Right cardiac atrium (tissue), 5 donors: ENCODE measurements around the gene MFSD11. TPM values are rescaled to one million over a fixed set of nuclear protein-coding genes. Genes with fewer than 3 reads are reported as not detected.
"Not testable (repeated sequence)": the region's sequence is repeated elsewhere in the genome, so short reads cannot be mapped to it uniquely, and the experiment has no call there.

ENCODE experiments used
- ATAC-seq, 2 donors: fragments of 200-7000 bp; cut with Tn5 transposase; one replicate each; pipeline versions ENCODE4 v1.8.0 to v1.9.1; 2020; ENCODE audit warnings: moderate library complexity in 2 of 2, mild to moderate bottlenecking in 1 of 2
- DNase-seq, 3 donors: peaks; one replicate each; pipeline ENCODE4 v3.0.0-alpha.2; 2020
- H3K27ac ChIP-seq: one replicate; pipeline ENCODE4 v1.5.1; 2013; ENCODE audit warnings: mild to moderate bottlenecking, low read length, control low read depth, moderate library complexity
- H3K27me3 ChIP-seq: one replicate; pipeline ENCODE4 v1.6.1; 2013; ENCODE audit not compliant: control insufficient read depth, insufficient read depth
- H3K4me1 ChIP-seq: one replicate; pipeline ENCODE4 v1.6.1; 2013; ENCODE audit warnings: low read length; ENCODE audit not compliant: control insufficient read depth, insufficient read depth
- H3K4me3 ChIP-seq: one replicate; pipeline ENCODE4 v1.5.1; 2013; ENCODE audit warnings: low read length, control low read depth
- H3K9me3 ChIP-seq: one replicate; pipeline ENCODE4 v1.6.1; 2013; ENCODE audit warnings: low read length; ENCODE audit not compliant: control insufficient read depth
- WGBS: extraction: QIAGEN DNeasy Blood & Tissue Kit; methylation state at CpG from one replicate; pipeline ENCODE4 v1.1.7; 2013; 5-methylcytosine and 5-hydroxymethylcytosine counted together
- intact Hi-C, 4 donors: fragments of 100-400 bp; cut with DNase I; formaldehyde crosslinking; loops; one replicate each; pipeline versions ENCODE4 v1.11.0 to v1.14.0; 2022 to 2023
- polyA plus RNA-seq: library from polyadenylated mRNA; stranded (reverse); fragments of 200-250 nt; gene quantifications from one replicate; pipeline ENCODE4 v1.2.3, GENCODE V29; 2013
- total RNA-seq, 4 donors: library from RNA; stranded (reverse); fragmentation: NEBNext Ultra II Directional; extraction: Animal tissue kit (Norgen Biotek cat#: 25700); gene quantifications; one replicate each; pipeline ENCODE4 v1.2.1, GENCODE V29; 2021
- donor health status: healthy with polysubstance abuse.
- donor health status: DM: no; HTN: yes; CAD: no.
- donor health status: DM: no; HTN: no; CAD: no.
- donor health status: DM: no; HTN: yes; CAD: no; lungs with severe emphysema.
- donor health status: DM: yes; HTN: yes; CAD: no.

Gene MFSD11
- total and polyA plus RNA-seq, 5 donors = 16.2 to 40.2 (median 31.2) TPM

DNA sequence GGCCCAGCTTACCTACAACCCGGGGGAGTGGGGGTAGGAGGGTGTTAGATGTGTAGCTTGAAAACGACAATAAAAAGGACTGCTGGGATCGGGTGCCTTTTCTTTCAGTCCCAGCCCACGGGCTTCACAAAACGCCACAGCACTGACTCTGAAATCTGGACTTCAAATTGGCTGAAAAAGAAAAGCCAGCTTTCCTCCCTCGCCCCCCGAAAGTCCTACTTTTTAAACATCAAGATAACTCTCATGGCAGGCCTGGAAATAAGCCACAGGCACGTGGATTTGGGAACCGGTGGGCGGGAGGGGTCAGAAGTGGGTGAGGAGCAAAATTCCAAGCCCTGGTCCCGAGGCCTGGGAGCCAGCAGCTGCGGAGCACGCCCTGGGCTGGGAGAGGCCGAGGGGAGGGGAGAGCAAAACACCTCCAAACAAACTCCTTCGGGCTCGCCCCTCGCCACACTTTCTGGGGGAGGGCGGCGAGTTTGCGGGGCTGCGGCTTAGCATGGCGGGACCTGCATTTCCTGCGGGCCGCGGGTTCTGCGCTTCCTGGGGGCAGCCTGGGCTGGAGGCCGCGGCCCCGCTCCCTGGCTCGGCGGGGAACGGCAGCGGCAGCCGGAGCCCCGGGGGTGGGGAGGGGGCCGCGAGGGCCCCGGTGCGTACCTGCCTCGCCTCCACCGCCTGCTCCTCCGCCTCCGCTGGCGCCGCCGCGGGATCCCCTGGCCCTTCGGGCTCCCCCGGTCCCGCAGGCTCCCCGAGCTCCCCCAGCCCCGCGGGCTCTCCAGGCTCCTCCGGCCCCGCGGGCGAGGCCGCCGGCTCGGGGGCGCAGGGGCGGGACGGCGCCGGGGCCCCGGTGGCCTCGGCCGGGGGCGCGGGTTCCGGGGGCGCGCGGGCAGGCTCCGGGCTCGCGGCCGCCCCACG lies 27.7 kb upstream of the MFSD11 start:
- WGBS = 3% methylated on average over 41 of the region's 79 CpGs
- H3K27me3 ChIP-seq, H3K9me3 ChIP-seq: not testable (repeated sequence)
- Histone ChIP-seq H3K4me1 (peaks cover 20% of the 10 kb centered on the region), H3K4me3 (peak overlapping the region; percentile 93), H3K27ac (peak overlapping the region; percentile 79)
- ATAC-seq (peak in 1 of 2 donors; percentile 18), DNase-seq (peak in 2 of 3 donors; percentile 72 to 77)
- intact Hi-C loops = loop anchor here in 1 of 4 donors (10.0 kb wide), 1 partner anchor 155 kb away; no protein-coding TSS in a partner anchor

DNA sequence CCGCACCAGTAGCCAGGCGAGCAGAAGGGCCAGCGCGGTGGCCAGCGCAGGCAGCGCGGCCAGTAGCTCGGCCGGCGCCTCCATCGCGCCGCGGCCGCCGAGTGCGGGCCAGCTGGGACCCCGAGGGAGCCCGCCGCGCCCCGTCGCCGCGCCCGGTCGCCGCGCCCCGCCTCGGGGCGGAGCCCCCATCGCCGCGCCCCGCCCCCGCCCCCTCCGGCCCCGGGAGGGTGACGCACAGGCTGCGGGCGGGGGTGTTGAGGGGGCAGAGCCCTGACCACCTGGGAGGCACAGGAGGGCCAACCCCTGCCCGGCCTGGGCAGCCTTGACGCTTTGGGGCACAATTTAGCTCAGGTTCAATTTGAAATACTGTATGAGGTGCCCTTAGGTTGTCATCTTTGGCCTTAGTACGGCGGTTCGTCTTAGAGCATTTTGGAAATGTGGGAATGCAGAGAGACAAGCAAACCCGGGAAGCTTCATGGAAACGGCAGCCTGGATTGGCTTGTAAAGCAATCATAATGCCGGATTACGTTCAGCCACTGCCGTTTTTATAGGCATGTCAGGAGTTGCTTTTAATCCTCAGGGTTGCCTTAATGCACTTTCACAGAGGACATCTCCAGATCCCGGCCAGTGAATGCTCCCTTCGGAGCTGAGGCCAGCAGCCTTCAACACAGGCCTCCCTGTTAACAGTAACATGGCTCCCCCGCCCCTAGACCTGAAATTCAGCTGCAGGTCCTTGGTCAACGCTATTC lies 26.9 kb upstream of the MFSD11 start, which contains the start of gene MXRA7:
MXRA7 (minus strand) TSS at position 103 of the 749 bp plus-strand sequence; CDS start at position 84, 19 bp downstream.
- DNase-seq (peak; percentile 79 to 92 (median 91)), ATAC-seq (peak; percentile 68 to 71)
- H3K27ac ChIP-seq = peak within 1 kb of the TSS; percentile 91
- H3K9me3 ChIP-seq = no peaks in the 10 kb centered on the region
- intact Hi-C loops = loop anchor here in 1 of 4 donors (10.0 kb wide), 1 partner anchor 156 kb away; no protein-coding TSS in a partner anchor
- H3K4me3 ChIP-seq = peak within 1 kb of the TSS; percentile 93
- H3K27me3 ChIP-seq = no peaks in the 10 kb centered on the region
- H3K4me1 ChIP-seq = peaks cover 16% of the 10 kb centered on the region
- 3% methylated on average over 52 of the region's 56 CpGs for WGBS

DNA sequence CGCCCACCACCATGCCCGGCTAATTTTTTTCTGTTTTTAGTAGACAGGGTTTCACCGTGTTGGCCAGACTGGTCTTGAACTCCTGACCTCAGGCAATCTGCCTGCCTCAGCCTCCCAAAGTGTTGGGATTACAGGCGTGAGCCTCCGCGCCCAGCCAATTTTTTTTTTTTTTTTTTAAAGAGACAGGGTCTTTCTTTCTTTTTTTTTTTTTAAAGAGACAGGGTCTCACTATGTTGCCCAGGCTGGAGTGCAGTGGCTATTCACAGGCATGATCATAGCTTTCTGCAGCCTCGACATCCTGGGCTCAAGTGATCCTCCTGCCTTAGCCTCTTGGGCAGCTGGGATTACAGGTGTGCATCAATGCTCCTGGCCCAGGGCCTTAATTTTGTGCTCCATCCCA lies 25.6 kb upstream of the MFSD11 start:
- not testable (repeated sequence) for H3K27ac ChIP-seq, H3K27me3 ChIP-seq, DNase-seq, H3K9me3 ChIP-seq, ATAC-seq, H3K4me3 ChIP-seq
- 55% methylated on average over 7 of the region's 7 CpGs for WGBS
- peaks cover 18% of the 10 kb centered on the region for H3K4me1 ChIP-seq
- intact Hi-C loops = loop anchor here in 1 of 4 donors (10.0 kb wide), 1 partner anchor 158 kb away; no protein-coding TSS in a partner anchor

DNA sequence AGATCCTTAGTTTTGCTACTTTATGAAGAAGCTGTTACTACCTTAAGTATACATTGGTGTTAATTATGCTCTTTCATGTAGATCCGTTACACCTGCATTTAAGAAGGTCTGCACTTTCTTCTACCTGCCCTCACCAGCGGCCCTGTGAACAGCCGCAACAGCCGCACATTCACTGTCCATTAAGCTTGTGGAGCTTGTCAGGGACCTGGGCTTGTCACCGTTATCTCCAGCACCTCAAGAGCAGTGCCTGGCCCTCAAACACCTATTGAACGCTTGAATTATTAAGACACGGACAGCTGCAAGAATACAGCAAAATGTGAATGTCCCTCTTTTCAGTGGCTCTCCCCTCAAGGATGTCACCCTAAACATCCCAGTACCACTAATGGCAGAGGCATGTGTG lies 24.2 kb upstream of the MFSD11 start:
- H3K27me3 ChIP-seq = no peaks in the 10 kb centered on the region
- DNase-seq = no peak
- ATAC-seq = no peak
- H3K4me1 ChIP-seq = peaks cover 9% of the 10 kb centered on the region
- no peak overlapping the region for H3K4me3 ChIP-seq
- H3K9me3 ChIP-seq = no peaks in the 10 kb centered on the region
- H3K27ac ChIP-seq = no peak overlapping the region
- intact Hi-C loops = loop anchor here in 1 of 4 donors (10.0 kb wide), 1 partner anchor 159 kb away; no protein-coding TSS in a partner anchor
- WGBS = 82% methylated on average over 7 of the region's 7 CpGs

DNA sequence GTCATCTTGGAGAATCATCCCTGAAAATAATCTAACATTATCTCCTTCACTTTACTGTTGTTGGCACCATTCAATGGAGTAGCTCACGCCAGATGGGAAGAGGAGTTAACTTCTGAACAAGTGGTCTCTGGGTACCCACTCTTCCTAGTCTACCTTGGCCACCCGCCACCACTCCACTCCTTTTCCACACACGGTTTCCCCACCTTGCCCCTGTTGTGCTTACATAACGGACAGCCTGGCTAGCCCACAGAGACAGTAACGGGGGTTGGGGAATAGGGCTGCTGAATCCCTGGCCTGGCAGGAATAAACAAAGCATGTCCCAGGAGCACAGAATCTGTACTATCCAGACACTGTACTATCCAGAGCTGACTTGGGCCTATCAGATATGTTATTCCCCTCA lies 23.6 kb upstream of the MFSD11 start:
- 56% methylated on average over 5 of the region's 5 CpGs for WGBS
- Histone ChIP-seq H3K27me3 (no peaks in the 10 kb centered on the region), H3K4me3 (no peak overlapping the region), H3K4me1 (peaks cover 7% of the 10 kb centered on the region), H3K27ac (no peak overlapping the region), H3K9me3 (no peaks in the 10 kb centered on the region)
- no peak for ATAC-seq
- intact Hi-C loops = loop anchor here in 1 of 4 donors (10.0 kb wide), 1 partner anchor 160 kb away; no protein-coding TSS in a partner anchor
- DNase-seq = no peak

DNA sequence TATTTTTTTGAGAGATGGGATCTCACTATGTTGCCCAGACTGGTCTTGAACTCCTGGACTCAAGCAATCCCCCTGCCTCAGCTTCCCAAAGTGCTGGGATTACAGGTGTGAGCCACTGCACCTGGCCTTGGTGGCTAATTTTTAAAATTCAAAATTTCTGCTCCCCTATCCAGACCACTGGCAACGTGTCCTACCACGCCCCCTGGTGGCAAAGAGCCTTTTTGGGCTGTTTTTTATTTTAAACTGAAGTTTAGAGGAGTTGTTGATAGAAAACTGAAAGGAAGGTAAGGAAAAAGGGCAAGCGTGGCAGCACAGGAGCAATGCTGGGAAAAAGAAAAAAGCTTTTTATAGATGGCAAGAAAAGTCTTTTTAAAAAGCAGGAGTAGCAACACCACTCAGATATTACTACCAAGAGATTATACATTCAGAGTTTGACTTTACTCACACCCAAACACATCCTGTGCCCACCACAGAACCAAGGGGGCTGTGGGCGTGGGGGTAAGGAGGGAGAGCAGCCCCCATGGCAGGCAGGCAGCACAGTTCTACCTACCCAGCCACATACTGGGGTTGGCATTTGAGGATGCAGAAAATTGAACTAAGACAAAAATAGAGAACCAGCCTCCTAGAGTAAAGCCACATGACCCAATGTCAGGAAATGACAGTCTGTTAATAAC lies 23.0 kb upstream of the MFSD11 start:
- H3K4me3 ChIP-seq = no peak overlapping the region
- 25% methylated on average over 4 of the region's 4 CpGs for WGBS
- intact Hi-C loops = loop anchor here in 2 of 4 donors (5.0 to 10.0 kb wide), 3 partner anchors 33 to 160 kb away; no protein-coding TSS in a partner anchor
- no peaks in the 10 kb centered on the region for H3K9me3 ChIP-seq
- ATAC-seq = no peak
- peak; percentile 69 to 91 (median 83) for DNase-seq
- peaks cover 7% of the 10 kb centered on the region for H3K4me1 ChIP-seq
- H3K27me3 ChIP-seq = no peaks in the 10 kb centered on the region
- no peak overlapping the region for H3K27ac ChIP-seq

DNA sequence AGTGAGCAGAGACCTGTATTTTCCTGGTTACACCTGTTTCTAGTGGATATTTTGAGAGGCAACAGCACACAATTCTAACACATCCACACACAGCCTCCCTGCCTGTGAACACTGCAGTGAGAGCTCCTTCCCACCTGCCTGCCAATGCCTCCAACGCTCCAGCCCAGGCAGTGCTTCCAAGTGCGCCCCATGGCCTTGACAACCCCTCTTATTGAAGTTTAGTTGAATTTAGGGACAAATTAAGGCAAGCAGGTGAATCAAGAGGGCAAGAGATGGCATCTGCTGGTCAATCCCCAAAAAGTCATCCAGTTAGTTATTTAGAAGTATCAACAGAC lies 22.5 kb upstream of the MFSD11 start:
- ATAC-seq (no peak), DNase-seq (no peak)
- 68% methylated on average over 2 of the region's 2 CpGs for WGBS
- no peak overlapping the region for H3K4me3 ChIP-seq
- intact Hi-C loops = loop anchor here in 2 of 4 donors (5.0 to 10.0 kb wide), 3 partner anchors 33 to 161 kb away; no protein-coding TSS in a partner anchor
- H3K9me3 ChIP-seq = no peaks in the 10 kb centered on the region
- H3K27ac ChIP-seq = peak overlapping the region; percentile 16
- no peaks in the 10 kb centered on the region for H3K27me3 ChIP-seq
- H3K4me1 ChIP-seq = peaks cover 7% of the 10 kb centered on the region

DNA sequence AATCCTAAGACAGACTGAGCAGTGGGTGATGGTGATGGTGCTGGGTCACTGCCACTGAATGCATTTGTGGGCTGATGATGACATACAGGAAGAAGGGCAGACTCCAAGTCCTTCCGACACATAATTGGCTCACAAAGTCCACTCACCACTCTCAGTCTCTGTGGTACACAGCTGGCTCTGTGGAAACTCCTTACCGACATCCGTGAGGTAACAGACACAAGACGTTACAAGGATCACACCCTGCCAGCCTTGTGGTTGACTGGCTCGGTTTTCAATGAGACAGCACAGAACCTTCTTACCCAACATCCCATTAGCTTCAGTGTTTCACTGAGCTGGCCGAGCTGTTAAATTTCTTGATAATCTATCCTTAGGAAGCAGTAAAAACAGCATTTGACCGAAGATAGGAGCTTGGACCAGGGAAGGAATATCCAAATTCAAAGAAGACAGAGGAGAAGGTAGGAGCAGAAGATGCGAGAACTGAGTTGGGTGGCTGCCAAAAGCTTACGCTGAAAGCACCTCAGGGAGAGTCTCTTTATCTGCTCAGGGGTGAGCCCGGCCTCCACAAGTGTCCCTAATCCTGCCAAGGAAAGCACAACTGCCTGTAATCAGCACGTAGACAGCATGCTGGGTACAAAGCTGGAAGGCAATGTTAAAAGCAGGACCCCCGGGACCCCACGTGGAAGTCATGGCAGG lies 21.6 kb upstream of the MFSD11 start:
- Histone ChIP-seq H3K4me3 (no peak overlapping the region), H3K9me3 (no peaks in the 10 kb centered on the region), H3K27ac (peak overlapping the region; percentile 94), H3K4me1 (peaks cover 5% of the 10 kb centered on the region), H3K27me3 (no peaks in the 10 kb centered on the region)
- peak in 2 of 3 donors; percentile 76 to 77 for DNase-seq
- intact Hi-C loops = loop anchor here in 2 of 4 donors (5.0 to 10.0 kb wide), 3 partner anchors 34 to 161 kb away; no protein-coding TSS in a partner anchor
- 21% methylated on average over 13 of the region's 13 CpGs for WGBS
- ATAC-seq = peak; percentile 76 to 85

DNA sequence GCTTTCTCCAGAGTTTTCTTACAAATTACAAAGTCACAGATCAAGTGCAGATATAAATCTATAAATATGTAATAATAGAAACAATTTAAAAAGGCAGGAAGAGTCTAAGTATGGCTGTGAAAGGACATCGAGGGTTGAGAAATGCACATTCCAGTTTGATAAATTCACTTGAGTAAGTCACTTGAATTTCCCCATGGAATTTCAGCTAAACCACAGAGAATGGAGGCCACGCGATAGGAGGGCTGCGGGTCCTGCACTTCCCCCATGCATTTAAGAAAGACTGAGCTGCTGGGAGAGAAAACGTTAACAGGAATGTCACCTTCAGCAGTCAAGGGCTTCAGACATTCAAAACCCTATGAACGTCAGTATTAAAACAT lies 21.1 kb upstream of the MFSD11 start:
- DNase-seq = no peak
- Histone ChIP-seq H3K4me3 (no peak overlapping the region), H3K27ac (peak overlapping the region; percentile 94), H3K27me3 (no peaks in the 10 kb centered on the region), H3K9me3 (no peaks in the 10 kb centered on the region), H3K4me1 (peaks cover 2% of the 10 kb centered on the region)
- ATAC-seq = peak in 1 of 2 donors; percentile 13
- intact Hi-C loops = loop anchor here in 2 of 4 donors (5.0 to 10.0 kb wide), 3 partner anchors 35 to 162 kb away; no protein-coding TSS in a partner anchor
- 35% methylated on average over 6 of the region's 6 CpGs for WGBS

DNA sequence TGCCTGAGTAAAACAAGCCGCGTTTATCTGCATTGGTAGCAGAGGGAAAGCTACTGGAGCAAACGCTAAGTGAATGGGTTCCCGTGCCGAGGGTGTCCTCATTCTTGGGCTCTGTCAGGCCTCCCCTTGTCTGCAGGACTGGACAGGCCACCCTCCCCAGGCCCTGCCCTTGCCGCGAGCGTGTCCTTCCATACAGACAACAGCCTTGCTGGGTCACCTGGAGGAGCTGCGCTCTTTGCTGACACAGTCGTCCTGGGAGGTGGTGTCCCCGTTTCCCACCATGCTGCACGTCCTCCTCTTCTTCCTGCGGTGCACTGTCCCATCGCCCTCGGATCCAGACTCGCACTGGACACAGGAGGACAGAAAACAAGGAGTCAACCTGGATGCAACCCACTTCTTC lies 19.4 kb upstream of the MFSD11 start:
- Histone ChIP-seq H3K27ac (no peak overlapping the region), H3K27me3 (no peaks in the 10 kb centered on the region), H3K4me3 (no peak overlapping the region), H3K9me3 (no peaks in the 10 kb centered on the region), H3K4me1 (peaks cover 2% of the 10 kb centered on the region)
- intact Hi-C loops = loop anchor here in 2 of 4 donors (5.0 to 10.0 kb wide), 3 partner anchors 36 to 164 kb away; no protein-coding TSS in a partner anchor
- WGBS = 93% methylated on average over 16 of the region's 16 CpGs
- no peak for ATAC-seq
- DNase-seq = no peak
